ENCODE results near the gene AK9.

GRCh38 chr6:109678240-109678639 is 12.8 kb downstream of the AK9 start:
- no peak for TF ChIP-seq CTCF (IDR thresholded peaks at IDR 0.05)
- TF ChIP-seq POLR2A (IDR thresholded peaks at IDR 0.05) = no peak
